ENCODE measurements around the gene PLXNA4.

The PLXNA4 gene

DNA sequence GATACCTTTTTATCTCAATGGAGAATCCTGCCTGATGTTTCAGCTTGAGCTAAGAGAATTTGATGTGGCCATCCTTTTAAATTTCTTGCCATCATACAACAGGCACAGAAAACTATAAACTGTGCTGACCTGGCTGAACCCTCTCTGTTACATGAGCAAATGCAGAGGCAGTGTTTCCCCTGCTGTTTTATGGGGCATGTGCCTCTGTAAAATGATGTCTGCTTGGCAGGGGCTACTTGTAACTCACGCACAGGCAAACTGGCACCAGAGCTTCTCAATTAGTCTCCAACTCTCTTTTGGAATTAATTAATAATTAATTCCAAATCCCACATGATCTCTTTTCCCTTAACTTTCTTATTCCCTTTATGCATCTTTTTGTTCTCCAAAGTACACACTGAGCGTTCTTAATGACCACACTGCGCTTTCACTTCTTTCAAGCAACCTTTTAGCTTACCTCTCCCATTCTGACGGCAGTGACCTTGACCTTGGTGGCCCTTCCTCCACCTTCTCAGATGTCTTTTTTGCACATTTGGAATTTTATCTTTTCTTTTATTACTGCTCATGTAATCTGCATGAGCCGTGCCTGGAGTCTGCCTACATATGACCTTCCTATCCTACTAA, 334.0 kb downstream of the PLXNA4 start:
- TF ChIP-seq, protein P1, sequence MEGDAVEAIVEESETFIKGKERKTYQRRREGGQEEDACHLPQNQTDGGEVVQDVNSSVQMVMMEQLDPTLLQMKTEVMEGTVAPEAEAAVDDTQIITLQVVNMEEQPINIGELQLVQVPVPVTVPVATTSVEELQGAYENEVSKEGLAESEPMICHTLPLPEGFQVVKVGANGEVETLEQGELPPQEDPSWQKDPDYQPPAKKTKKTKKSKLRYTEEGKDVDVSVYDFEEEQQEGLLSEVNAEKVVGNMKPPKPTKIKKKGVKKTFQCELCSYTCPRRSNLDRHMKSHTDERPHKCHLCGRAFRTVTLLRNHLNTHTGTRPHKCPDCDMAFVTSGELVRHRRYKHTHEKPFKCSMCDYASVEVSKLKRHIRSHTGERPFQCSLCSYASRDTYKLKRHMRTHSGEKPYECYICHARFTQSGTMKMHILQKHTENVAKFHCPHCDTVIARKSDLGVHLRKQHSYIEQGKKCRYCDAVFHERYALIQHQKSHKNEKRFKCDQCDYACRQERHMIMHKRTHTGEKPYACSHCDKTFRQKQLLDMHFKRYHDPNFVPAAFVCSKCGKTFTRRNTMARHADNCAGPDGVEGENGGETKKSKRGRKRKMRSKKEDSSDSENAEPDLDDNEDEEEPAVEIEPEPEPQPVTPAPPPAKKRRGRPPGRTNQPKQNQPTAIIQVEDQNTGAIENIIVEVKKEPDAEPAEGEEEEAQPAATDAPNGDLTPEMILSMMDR (IDR thresholded peaks at IDR 0.05), result no peak

- TF ChIP-seq, protein P1 (IDR thresholded peaks at IDR 0.05), result no peak
Observed at GRCh38 chr7:132240821-132241422, 335.3 kb downstream of the PLXNA4 start.

DNA sequence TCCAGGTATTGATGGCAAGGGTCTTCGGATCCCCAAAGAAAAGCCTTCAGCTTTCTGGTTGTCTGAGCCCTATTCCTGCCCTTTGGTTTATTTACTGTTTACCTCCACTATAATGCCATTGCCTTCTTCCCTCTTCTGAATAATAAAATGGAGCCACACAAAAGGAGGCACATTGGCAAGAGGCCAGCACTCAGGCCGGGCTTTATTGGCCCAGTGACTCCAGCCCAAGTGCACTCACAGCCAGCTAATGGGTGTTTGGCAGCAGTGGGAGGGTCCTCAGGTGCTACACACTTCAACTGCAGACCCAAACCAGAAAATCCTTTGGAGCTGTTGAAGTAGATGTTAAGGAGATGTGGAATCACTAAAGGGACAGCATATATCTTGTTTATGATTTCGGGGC, 336.0 kb downstream of the PLXNA4 start:
- TF ChIP-seq, protein P1 (IDR thresholded peaks at IDR 0.05), result no peak

- TF ChIP-seq, protein P1 (IDR thresholded peaks at IDR 0.05), result no peak
Observed at GRCh38 chr7:132239422-132239994, 336.8 kb downstream of the PLXNA4 start.

DNA sequence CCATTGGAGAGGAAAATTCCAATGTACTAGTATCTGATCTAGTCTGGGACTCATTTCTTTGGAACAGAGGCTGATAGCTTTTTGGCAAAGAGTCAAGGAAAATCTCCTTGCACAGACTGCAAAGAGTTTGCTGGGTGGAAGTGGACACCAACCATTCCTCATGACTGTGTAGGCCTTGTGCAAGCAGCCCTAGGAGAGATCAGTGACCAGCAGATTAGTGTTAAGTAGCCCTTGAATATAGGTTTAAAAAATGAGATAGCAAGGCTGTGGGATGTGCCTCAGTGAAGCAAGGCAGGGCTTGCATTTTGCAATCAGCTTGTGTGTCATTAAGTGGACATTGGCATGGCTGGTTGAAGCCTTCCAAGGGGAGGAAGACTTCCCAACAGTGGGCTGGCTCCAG, 341.6 kb downstream of the PLXNA4 start:
- TF ChIP-seq, protein P1 (IDR thresholded peaks at IDR 0.05), result no peak

DNA sequence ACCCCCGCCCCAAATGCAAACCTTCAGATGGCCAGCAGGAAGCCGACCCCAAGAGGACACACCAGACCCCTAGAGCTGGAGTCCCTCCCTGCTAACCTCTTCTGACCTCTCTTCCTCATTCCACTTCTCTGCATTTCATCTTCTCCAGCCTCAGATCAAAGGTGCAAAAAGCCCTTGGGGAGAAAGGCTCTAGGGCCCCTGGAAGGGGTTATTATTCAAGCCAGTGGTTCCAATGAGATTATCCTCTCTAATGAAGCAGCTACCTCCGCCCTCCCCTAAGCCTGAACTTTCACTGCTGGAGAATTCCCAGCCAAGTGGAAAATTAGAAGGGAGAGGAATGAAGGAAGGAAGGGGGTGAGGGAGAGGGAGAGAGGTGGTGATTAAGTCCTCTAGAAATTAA, 343.9 kb downstream of the PLXNA4 start:
- TF ChIP-seq, protein P1 (IDR thresholded peaks at IDR 0.05), result no peak

DNA sequence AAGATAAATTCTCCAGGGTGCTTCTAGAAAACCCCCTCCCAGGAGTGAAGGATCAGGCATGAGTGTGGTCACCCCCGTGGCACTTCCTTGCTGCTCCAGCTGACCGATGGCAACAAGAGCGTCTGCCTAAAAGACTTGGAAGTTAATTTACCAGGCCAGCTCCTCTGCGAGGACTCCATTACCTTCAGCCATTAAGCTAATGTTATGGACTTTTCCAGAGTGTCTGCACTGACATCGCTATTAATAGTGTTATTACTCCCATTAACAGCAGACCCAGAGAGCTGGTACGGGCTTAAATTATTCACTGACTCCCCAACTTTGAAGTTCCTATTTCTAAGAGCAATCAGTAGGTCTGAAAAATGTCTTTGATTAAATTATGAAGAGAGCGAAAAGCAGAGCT, 345.8 kb downstream of the PLXNA4 start:
- TF ChIP-seq, protein P1 (IDR thresholded peaks at IDR 0.05), result no peak

Measured in LNCAP (cell line).